ENCODE measurements around the gene ATP6AP2. TPM values are rescaled to one million over a fixed set of nuclear protein-coding genes. Genes with fewer than 3 reads are reported as not detected.

Gene ATP6AP2
- total and polyA plus RNA-seq, 2 of the 13 experiments (the other 11 are each of a cell fraction or from before 2014, with no cell fraction given) = 55.6 to 108 TPM

DNA sequence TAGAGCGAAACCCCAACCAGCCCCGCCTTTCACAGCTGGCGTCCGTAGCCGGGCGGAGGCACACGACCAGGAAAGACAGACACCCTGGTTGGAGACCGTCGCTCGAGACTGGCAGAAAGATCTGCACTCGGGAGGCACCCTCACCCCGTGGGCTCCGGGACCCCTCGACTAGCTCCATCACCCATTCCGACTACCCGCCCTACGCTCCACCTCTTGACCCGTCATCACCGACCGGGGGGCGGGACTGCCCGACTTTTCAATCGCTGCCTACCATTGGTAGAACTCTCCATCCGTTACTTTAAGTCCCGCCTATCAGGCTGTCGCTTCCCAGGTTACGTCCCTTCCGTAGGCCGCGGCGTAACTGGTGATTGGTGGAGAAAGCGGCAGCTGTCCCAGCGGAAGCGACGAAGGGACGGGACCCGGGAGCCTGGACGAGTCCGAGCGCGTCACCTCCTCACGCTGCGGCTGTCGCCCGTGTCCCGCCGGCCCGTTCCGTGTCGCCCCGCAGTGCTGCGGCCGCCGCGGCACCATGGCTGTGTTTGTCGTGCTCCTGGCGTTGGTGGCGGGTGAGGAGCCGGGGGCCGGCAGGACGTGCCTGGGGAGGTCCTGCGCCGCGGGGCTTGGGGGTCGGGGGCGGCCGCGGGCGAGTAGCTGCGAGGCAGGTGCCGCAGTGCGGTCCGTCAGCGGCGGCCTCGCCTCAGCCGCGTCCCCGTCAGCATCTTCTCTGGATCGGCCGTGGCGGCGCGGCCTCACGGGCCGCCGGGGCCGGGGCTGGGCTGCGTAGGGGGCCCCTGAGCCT lies at the start of gene ATP6AP2 (continued):
- TF ChIP-seq, protein P1, sequence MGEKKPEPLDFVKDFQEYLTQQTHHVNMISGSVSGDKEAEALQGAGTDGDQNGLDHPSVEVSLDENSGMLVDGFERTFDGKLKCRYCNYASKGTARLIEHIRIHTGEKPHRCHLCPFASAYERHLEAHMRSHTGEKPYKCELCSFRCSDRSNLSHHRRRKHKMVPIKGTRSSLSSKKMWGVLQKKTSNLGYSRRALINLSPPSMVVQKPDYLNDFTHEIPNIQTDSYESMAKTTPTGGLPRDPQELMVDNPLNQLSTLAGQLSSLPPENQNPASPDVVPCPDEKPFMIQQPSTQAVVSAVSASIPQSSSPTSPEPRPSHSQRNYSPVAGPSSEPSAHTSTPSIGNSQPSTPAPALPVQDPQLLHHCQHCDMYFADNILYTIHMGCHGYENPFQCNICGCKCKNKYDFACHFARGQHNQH (CRISPR knock-in tag; IDR thresholded peaks at IDR 0.05) = 0 out of 2 replicates have a peak, but pooled peaks have one; percentile 18
- TF ChIP-seq KAT8 (CRISPR knock-in tag; IDR thresholded peaks at IDR 0.05) (peak; percentile 56; the same call in 1 of the 2 replicates), PHF21A (CRISPR knock-in tag; IDR thresholded peaks at IDR 0.05) (peak; percentile 9; the same call in 1 of the 2 replicates), ZFX (CRISPR knock-in tag; IDR thresholded peaks at IDR 0.05; ENCODE audit: low read depth) (peak; percentile 74), EEA1 (CRISPR knock-in tag; IDR thresholded peaks at IDR 0.05; ENCODE audit: borderline replicate concordance) (0 out of 2 replicates have a peak, but pooled peaks have one; percentile 38), FOXC1 (CRISPR knock-in tag; IDR thresholded peaks at IDR 0.05; ENCODE audit: borderline replicate concordance) (0 out of 2 replicates have a peak, but pooled peaks have one; percentile 20), NR2C2 (CRISPR knock-in tag; IDR thresholded peaks at IDR 0.05; ENCODE audit: borderline replicate concordance) (peak; percentile 85; the same call in 1 of the 2 replicates), SMARCE1 (IDR thresholded peaks at IDR 0.05; ENCODE audit: borderline replicate concordance) (no peak), SP2 (CRISPR knock-in tag; IDR thresholded peaks at IDR 0.05) (peak; percentile 95), POLR2A (IDR thresholded peaks at IDR 0.05; ENCODE audit: insufficient read depth in 1 of 2, low read depth in 2 of 2, low read length in 2 of 2) (peak; percentile 45 to 73; a peak in 3 of 4 replicates), TSC22D2 (CRISPR knock-in tag; IDR thresholded peaks at IDR 0.05; ENCODE audit: borderline replicate concordance) (no peak)
- TF ChIP-seq, protein P2, sequence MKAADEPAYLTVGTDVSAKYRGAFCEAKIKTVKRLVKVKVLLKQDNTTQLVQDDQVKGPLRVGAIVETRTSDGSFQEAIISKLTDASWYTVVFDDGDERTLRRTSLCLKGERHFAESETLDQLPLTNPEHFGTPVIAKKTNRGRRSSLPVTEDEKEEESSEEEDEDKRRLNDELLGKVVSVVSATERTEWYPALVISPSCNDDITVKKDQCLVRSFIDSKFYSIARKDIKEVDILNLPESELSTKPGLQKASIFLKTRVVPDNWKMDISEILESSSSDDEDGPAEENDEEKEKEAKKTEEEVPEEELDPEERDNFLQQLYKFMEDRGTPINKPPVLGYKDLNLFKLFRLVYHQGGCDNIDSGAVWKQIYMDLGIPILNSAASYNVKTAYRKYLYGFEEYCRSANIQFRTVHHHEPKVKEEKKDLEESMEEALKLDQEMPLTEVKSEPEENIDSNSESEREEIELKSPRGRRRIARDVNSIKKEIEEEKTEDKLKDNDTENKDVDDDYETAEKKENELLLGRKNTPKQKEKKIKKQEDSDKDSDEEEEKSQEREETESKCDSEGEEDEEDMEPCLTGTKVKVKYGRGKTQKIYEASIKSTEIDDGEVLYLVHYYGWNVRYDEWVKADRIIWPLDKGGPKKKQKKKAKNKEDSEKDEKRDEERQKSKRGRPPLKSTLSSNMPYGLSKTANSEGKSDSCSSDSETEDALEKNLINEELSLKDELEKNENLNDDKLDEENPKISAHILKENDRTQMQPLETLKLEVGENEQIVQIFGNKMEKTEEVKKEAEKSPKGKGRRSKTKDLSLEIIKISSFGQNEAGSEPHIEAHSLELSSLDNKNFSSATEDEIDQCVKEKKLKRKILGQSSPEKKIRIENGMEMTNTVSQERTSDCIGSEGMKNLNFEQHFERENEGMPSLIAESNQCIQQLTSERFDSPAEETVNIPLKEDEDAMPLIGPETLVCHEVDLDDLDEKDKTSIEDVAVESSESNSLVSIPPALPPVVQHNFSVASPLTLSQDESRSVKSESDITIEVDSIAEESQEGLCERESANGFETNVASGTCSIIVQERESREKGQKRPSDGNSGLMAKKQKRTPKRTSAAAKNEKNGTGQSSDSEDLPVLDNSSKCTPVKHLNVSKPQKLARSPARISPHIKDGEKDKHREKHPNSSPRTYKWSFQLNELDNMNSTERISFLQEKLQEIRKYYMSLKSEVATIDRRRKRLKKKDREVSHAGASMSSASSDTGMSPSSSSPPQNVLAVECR (CRISPR knock-in tag; IDR thresholded peaks at IDR 0.05; ENCODE audit: borderline replicate concordance) = peak; percentile 86; the same call in 1 of the 2 replicates
- TF ChIP-seq, protein P3, sequence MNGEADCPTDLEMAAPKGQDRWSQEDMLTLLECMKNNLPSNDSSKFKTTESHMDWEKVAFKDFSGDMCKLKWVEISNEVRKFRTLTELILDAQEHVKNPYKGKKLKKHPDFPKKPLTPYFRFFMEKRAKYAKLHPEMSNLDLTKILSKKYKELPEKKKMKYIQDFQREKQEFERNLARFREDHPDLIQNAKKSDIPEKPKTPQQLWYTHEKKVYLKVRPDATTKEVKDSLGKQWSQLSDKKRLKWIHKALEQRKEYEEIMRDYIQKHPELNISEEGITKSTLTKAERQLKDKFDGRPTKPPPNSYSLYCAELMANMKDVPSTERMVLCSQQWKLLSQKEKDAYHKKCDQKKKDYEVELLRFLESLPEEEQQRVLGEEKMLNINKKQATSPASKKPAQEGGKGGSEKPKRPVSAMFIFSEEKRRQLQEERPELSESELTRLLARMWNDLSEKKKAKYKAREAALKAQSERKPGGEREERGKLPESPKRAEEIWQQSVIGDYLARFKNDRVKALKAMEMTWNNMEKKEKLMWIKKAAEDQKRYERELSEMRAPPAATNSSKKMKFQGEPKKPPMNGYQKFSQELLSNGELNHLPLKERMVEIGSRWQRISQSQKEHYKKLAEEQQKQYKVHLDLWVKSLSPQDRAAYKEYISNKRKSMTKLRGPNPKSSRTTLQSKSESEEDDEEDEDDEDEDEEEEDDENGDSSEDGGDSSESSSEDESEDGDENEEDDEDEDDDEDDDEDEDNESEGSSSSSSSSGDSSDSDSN (CRISPR knock-in tag; IDR thresholded peaks at IDR 0.05) = peak; percentile 60; the same call in 1 of the 2 replicates
- TF ChIP-seq, protein P4, sequence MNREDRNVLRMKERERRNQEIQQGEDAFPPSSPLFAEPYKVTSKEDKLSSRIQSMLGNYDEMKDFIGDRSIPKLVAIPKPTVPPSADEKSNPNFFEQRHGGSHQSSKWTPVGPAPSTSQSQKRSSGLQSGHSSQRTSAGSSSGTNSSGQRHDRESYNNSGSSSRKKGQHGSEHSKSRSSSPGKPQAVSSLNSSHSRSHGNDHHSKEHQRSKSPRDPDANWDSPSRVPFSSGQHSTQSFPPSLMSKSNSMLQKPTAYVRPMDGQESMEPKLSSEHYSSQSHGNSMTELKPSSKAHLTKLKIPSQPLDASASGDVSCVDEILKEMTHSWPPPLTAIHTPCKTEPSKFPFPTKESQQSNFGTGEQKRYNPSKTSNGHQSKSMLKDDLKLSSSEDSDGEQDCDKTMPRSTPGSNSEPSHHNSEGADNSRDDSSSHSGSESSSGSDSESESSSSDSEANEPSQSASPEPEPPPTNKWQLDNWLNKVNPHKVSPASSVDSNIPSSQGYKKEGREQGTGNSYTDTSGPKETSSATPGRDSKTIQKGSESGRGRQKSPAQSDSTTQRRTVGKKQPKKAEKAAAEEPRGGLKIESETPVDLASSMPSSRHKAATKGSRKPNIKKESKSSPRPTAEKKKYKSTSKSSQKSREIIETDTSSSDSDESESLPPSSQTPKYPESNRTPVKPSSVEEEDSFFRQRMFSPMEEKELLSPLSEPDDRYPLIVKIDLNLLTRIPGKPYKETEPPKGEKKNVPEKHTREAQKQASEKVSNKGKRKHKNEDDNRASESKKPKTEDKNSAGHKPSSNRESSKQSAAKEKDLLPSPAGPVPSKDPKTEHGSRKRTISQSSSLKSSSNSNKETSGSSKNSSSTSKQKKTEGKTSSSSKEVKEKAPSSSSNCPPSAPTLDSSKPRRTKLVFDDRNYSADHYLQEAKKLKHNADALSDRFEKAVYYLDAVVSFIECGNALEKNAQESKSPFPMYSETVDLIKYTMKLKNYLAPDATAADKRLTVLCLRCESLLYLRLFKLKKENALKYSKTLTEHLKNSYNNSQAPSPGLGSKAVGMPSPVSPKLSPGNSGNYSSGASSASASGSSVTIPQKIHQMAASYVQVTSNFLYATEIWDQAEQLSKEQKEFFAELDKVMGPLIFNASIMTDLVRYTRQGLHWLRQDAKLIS (CRISPR knock-in tag; IDR thresholded peaks at IDR 0.05) = no peak
- TF ChIP-seq, protein P5, sequence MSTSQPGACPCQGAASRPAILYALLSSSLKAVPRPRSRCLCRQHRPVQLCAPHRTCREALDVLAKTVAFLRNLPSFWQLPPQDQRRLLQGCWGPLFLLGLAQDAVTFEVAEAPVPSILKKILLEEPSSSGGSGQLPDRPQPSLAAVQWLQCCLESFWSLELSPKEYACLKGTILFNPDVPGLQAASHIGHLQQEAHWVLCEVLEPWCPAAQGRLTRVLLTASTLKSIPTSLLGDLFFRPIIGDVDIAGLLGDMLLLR (CRISPR knock-in tag; IDR thresholded peaks at IDR 0.05) = peak; percentile 29; the same call in 1 of the 2 replicates
